ENCODE data around the gene PRAMEF11. TPM values are rescaled to one million over a fixed set of nuclear protein-coding genes. Genes with fewer than 3 reads are reported as not detected.

The PRAMEF11 gene
- total and polyA plus RNA-seq, 2 of the 8 experiments (the other 6 are each of a cell fraction or from before 2014, with no cell fraction given): not detected

- Histone ChIP-seq H2BK12ac (ENCODE audit: low read depth, low read length) (no peak overlapping the region), H4K8ac (ENCODE audit: extremely low read depth, insufficient read depth, low read length) (no peak overlapping the region), H3K4me1 (replicated peaks in 1 of 4; ENCODE audit: control insufficient read depth in 3 of 4, insufficient read depth in 4 of 4, low read length in 3 of 4) (no peaks in the 10 kb centered on the region), H3K56ac (replicated peaks; ENCODE audit: insufficient read length, low read depth, low read length) (no peak overlapping the region), H4K91ac (replicated peaks; ENCODE audit: insufficient read length, low read length) (no peak overlapping the region), H3K23ac (ENCODE audit: insufficient read length) (no peak overlapping the region), H2BK20ac (ENCODE audit: low read length) (no peak overlapping the region), H3K79me2 (ENCODE audit: control insufficient read depth in 1 of 2, insufficient read depth in 2 of 2, low read length in 2 of 2) (no peaks in the 10 kb centered on the region), H3K4ac (replicated peaks; ENCODE audit: insufficient read length, low read depth, low read length) (no peak overlapping the region), H4K5ac (ENCODE audit: insufficient read length, low read depth, low read length) (no peak overlapping the region), H3K18ac (ENCODE audit: extremely low read depth, low read length) (no peak overlapping the region), H3K27ac (ENCODE audit: low read depth, low read length) (no peak overlapping the region), H2BK5ac (ENCODE audit: low read depth, low read length) (no peak overlapping the region), H3K9me3 (ENCODE audit: insufficient read depth in 2 of 2, low read depth in 1 of 2, low read length in 1 of 2) (peaks cover 32 to 61% of the 10 kb centered on the region in 2 experiments), H3K27me3 (replicated peaks in 1 of 4; ENCODE audit: control insufficient read depth in 3 of 4, extremely low read depth in 1 of 4, insufficient read depth in 3 of 4, low read length in 3 of 4) (no peaks in the 10 kb centered on the region), H3K23me2 (ENCODE audit: low read depth, low read length) (no peaks in the 10 kb centered on the region), H4K20me1 (replicated peaks in 1 of 2; ENCODE audit: control insufficient read depth in 1 of 2, insufficient read depth in 2 of 2, low read length in 2 of 2) (no peaks in the 10 kb centered on the region), H3K79me1 (ENCODE audit: low read depth, low read length) (no peaks in the 10 kb centered on the region), H3K14ac (ENCODE audit: insufficient read length) (no peak overlapping the region), H2BK15ac (ENCODE audit: low read length) (no peak overlapping the region), H2AFZ (ENCODE audit: low read length) (no peak overlapping the region), H3K4me2 (ENCODE audit: insufficient read depth in 1 of 2, low read depth in 2 of 2, low read length in 2 of 2) (no peak overlapping the region), H2AK5ac (ENCODE audit: low read depth, low read length) (no peak overlapping the region), H3K9ac (replicated peaks in 1 of 4; ENCODE audit: extremely low read depth in 1 of 4, low read depth in 3 of 4, low read length in 3 of 4) (no peak overlapping the region), H2BK120ac (replicated peaks; ENCODE audit: low read depth, low read length) (no peak overlapping the region), H3K36me3 (ENCODE audit: control insufficient read depth in 2 of 4, insufficient read depth in 4 of 4, low read length in 3 of 4) (no peaks in the 10 kb centered on the region), H3K4me3 (ENCODE audit: extremely low read depth in 1 of 4, insufficient read depth in 2 of 4, low read depth in 3 of 4, low read length in 4 of 4) (no peak overlapping the region)
- ChIA-PET POLR2A (ENCODE audit: partially characterized antibody) (no interaction called here), CTCF (ENCODE audit: partially characterized antibody) (no interaction called here)
- DNase-seq (ENCODE audit: low read depth in 1 of 2, low spot score in 2 of 2) (no peak), FAIRE-seq (no peak)
- 75% methylated on average over 1 of the region's 1 CpG; no CpG with 5 or more reads in 1 of the 2 experiments for WGBS, 2 experiments (ENCODE audit: extremely low coverage in 1 of 2, insufficient coverage in 1 of 2, insufficient read length in 1 of 2, insufficient replicate concordance in 2 of 2, low coverage in 1 of 2, low lambda C conversion rate in 2 of 2, missing lambda C conversion rate in 1 of 2)
- no peak for TF ChIP-seq CHD2 (IDR thresholded peaks at IDR 0.05; ENCODE audit: low read length)
- no peak for TF ChIP-seq RFX5 (IDR thresholded peaks at IDR 0.05; ENCODE audit: borderline replicate concordance, low read depth, low read length)
- no peak for TF ChIP-seq EGR1 (IDR thresholded peaks at IDR 0.05; ENCODE audit: borderline replicate concordance, low read depth, low read length)
- no peak for TF ChIP-seq CBX5 (IDR thresholded peaks at IDR 0.05; ENCODE audit: low read depth, low read length)
- TF ChIP-seq ASH2L (IDR thresholded peaks at IDR 0.05; ENCODE audit: low read length): no peak
- TF ChIP-seq SAP30 (IDR thresholded peaks at IDR 0.05; ENCODE audit: insufficient read depth, insufficient replicate concordance, low read length): no peak
Measured at GRCh38 chr1:12809933-12810332, 21.3 kb downstream of the PRAMEF11 start.
